ENCODE results near the gene TBX19. TPM values are rescaled to one million over a fixed set of nuclear protein-coding genes. Genes with fewer than 3 reads are reported as not detected.
"Not testable (repeated sequence)": the region's sequence is repeated elsewhere in the genome, so short reads cannot be mapped to it uniquely, and the experiment has no call there.

Gene TBX19
- total RNA-seq, 4 donors from 2014 or later = 1.2 to 2.9 (median 2.5) TPM

- TF ChIP-seq CTCF (IDR thresholded peaks at IDR 0.05) = no peak
- no peak for TF ChIP-seq POLR2AphosphoS5 (IDR thresholded peaks at IDR 0.05)
- TF ChIP-seq EP300 (IDR thresholded peaks at IDR 0.05; ENCODE audit: low read depth) = no peak
- no peak for TF ChIP-seq POLR2A (IDR thresholded peaks at IDR 0.05)
- Histone ChIP-seq H3K4me1 (peaks cover 0 to 20% (median 7%) of the 10 kb centered on the region in 4 donors), H3K4me3 (no peak overlapping the region), H3K27ac (no peak overlapping the region), H3K36me3 (no peaks in the 10 kb centered on the region), H3K27me3 (no peaks in the 10 kb centered on the region), H3K9me3 (no peaks in the 10 kb centered on the region)
- no peak for DNase-seq
- in situ Hi-C loops (cut with MboI; ENCODE audit: low pct_ligation_motif_present in 1 of 4, low pct_unique_long_range_greater_than_20kb in 1 of 4, low sequenced_read_pairs in 3 of 4) (loop anchor here in 3 of 4 donors (10.0 to 25.0 kb wide), 4 partner anchors 216 to 999 kb away; partner anchors contain the start of gene XCL1 (in 2 of the 3)), intact Hi-C loops (cut with DNase I; ENCODE audit: low total_unique reads) (loop anchor here (10.0 kb wide), 1 partner anchor 229 kb away; the partner anchor contains the start of gene XCL1)
- WGBS, 2 donors (ENCODE audit: low coverage in 1 of 2) = 80 to 96% methylated on average over 1 of the region's 1 CpG
Observed at GRCh38 chr1:168345939-168346338, 65.3 kb downstream of the TBX19 start.

- no peaks in the 10 kb centered on the region for H3K9me3 ChIP-seq
- in situ Hi-C loops (cut with MboI; ENCODE audit: low pct_ligation_motif_present in 1 of 4, low pct_unique_long_range_greater_than_20kb in 1 of 4, low sequenced_read_pairs in 3 of 4) = loop anchor here in 3 of 4 donors (10.0 to 25.0 kb wide), 4 partner anchors 215 to 997 kb away; partner anchors contain the start of gene XCL1 (in 2 of the 3)
- 100% methylated on average over 1 of the region's 1 CpG for WGBS, 2 donors (ENCODE audit: low coverage in 1 of 2)
- intact Hi-C loops (cut with DNase I; ENCODE audit: low total_unique reads) = loop anchor here (10.0 kb wide), 1 partner anchor 227 kb away; the partner anchor contains the start of gene XCL1
- H3K27ac ChIP-seq = no peak overlapping the region
- no peak for DNase-seq
- TF ChIP-seq POLR2A (IDR thresholded peaks at IDR 0.05) = no peak
- no peak for TF ChIP-seq CTCF (IDR thresholded peaks at IDR 0.05)
- no peak for TF ChIP-seq POLR2AphosphoS5 (IDR thresholded peaks at IDR 0.05)
- TF ChIP-seq EP300 (IDR thresholded peaks at IDR 0.05; ENCODE audit: low read depth) = no peak
- H3K36me3 ChIP-seq = no peaks in the 10 kb centered on the region
- H3K4me1 ChIP-seq = peaks cover 0 to 17% (median 2%) of the 10 kb centered on the region in 4 donors
- no peaks in the 10 kb centered on the region for H3K27me3 ChIP-seq
- H3K4me3 ChIP-seq = peak overlapping the region in 2 of 4 donors; percentile 39 to 55
Observed at GRCh38 chr1:168347630-168348029, 67.0 kb downstream of the TBX19 start.

GRCh38 chr1:168348146-168348709 lies 67.6 kb downstream of the TBX19 start:
- no peak for DNase-seq
- WGBS, 2 donors (ENCODE audit: low coverage in 1 of 2) = 22 to 35% methylated on average over 8 of the region's 8 CpGs
- Histone ChIP-seq H3K36me3 (no peaks in the 10 kb centered on the region), H3K9me3 (no peaks in the 10 kb centered on the region), H3K4me3 (peak overlapping the region in 3 of 4 donors; percentile 17 to 55 (median 39)), H3K27me3 (no peaks in the 10 kb centered on the region), H3K4me1 (peaks cover 0 to 12% (median 0%) of the 10 kb centered on the region in 4 donors), H3K27ac (peak overlapping the region in 1 of 4 donors; percentile 28)
- TF ChIP-seq POLR2A (IDR thresholded peaks at IDR 0.05) = no peak
- TF ChIP-seq POLR2AphosphoS5 (IDR thresholded peaks at IDR 0.05) = no peak
- no peak for TF ChIP-seq EP300 (IDR thresholded peaks at IDR 0.05; ENCODE audit: low read depth)
- TF ChIP-seq CTCF (IDR thresholded peaks at IDR 0.05) = no peak
- intact Hi-C loops (cut with DNase I; ENCODE audit: low total_unique reads) = loop anchor here (10.0 kb wide), 1 partner anchor 227 kb away; the partner anchor contains the start of gene XCL1
- in situ Hi-C loops (cut with MboI; ENCODE audit: low pct_ligation_motif_present in 1 of 4, low pct_unique_long_range_greater_than_20kb in 1 of 4, low sequenced_read_pairs in 3 of 4) = loop anchor here in 3 of 4 donors (10.0 to 25.0 kb wide), 4 partner anchors 214 to 997 kb away; partner anchors contain the start of gene XCL1 (in 2 of the 3)

GRCh38 chr1:168354335-168355269 lies 73.9 kb downstream of the TBX19 start:
- H3K4me1 ChIP-seq; H3K9me3 ChIP-seq; DNase-seq; H3K36me3 ChIP-seq; in situ Hi-C loops (cut with MboI; ENCODE audit: low pct_ligation_motif_present in 1 of 4, low pct_unique_long_range_greater_than_20kb in 1 of 4, low sequenced_read_pairs in 3 of 4); H3K4me3 ChIP-seq; intact Hi-C loops (cut with DNase I; ENCODE audit: low total_unique reads); H3K27me3 ChIP-seq; H3K27ac ChIP-seq: not testable (repeated sequence)
- WGBS, 2 donors (ENCODE audit: low coverage in 1 of 2) = 93 to 94% methylated on average over 8 to 36 of the region's 36 CpGs

Data from transverse colon (tissue), 4 donors.